ENCODE results near the gene ETHE1. TPM values are rescaled to one million over a fixed set of nuclear protein-coding genes. Genes with fewer than 3 reads are reported as not detected.

The ETHE1 gene
- total and polyA plus RNA-seq, 2 of the 8 experiments (the other 6 are each of a cell fraction or from before 2014, with no cell fraction given): 19.9 to 96.0 TPM

DNA sequence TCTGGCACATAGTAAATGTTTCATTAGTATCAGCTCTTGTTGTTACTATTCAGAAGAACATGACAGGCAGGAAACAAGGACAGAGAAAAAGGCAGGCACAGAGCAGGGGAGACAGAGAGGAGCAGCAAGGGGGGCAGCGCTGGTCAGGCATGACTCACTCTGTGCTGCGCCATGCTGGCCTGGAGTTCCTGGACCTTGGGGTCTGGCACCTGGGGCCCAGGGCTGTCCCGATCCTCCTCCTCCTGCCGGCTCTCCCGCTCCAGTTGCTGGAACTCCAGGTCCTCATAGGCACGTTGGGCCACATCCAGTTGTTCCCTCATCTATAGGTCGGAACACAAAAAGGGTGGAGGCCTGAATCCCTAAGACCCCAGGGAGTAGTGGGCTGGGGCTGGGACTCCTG is 30.0 kb downstream of the ETHE1 start:
- FAIRE-seq: no peak
- Histone ChIP-seq H2BK12ac (ENCODE audit: low read depth, low read length) (no peak overlapping the region), H2BK120ac (replicated peaks; ENCODE audit: low read depth, low read length) (no peak overlapping the region), H3K14ac (ENCODE audit: insufficient read length) (no peak overlapping the region), H3K79me2 (ENCODE audit: control insufficient read depth in 1 of 2, insufficient read depth in 2 of 2, low read length in 2 of 2) (no peaks in the 10 kb centered on the region), H2AK5ac (ENCODE audit: low read depth, low read length) (no peak overlapping the region), H2AFZ (ENCODE audit: low read length) (no peak overlapping the region), H3K4ac (replicated peaks; ENCODE audit: insufficient read length, low read depth, low read length) (no peak overlapping the region), H3K18ac (ENCODE audit: extremely low read depth, low read length) (no peak overlapping the region), H4K91ac (replicated peaks; ENCODE audit: insufficient read length, low read length) (no peak overlapping the region), H2BK20ac (ENCODE audit: low read length) (no peak overlapping the region), H4K20me1 (replicated peaks in 1 of 2; ENCODE audit: control insufficient read depth in 1 of 2, insufficient read depth in 2 of 2, low read length in 2 of 2) (no peaks in the 10 kb centered on the region), H3K9me3 (ENCODE audit: insufficient read depth in 2 of 2, low read depth in 1 of 2, low read length in 1 of 2) (no peaks in the 10 kb centered on the region), H2BK5ac (ENCODE audit: low read depth, low read length) (no peak overlapping the region), H3K4me3 (ENCODE audit: extremely low read depth in 1 of 4, insufficient read depth in 2 of 4, low read depth in 3 of 4, low read length in 4 of 4) (no peak overlapping the region), H2BK15ac (ENCODE audit: low read length) (no peak overlapping the region), H3K27ac (ENCODE audit: low read depth, low read length) (no peak overlapping the region), H3K56ac (replicated peaks; ENCODE audit: insufficient read length, low read depth, low read length) (no peak overlapping the region), H3K9ac (replicated peaks in 1 of 4; ENCODE audit: extremely low read depth in 1 of 4, low read depth in 3 of 4, low read length in 3 of 4) (no peak overlapping the region), H3K27me3 (replicated peaks in 1 of 4; ENCODE audit: control insufficient read depth in 3 of 4, extremely low read depth in 1 of 4, insufficient read depth in 3 of 4, low read length in 3 of 4) (no peaks in the 10 kb centered on the region), H4K8ac (ENCODE audit: extremely low read depth, insufficient read depth, low read length) (no peak overlapping the region), H3K23ac (ENCODE audit: insufficient read length) (no peak overlapping the region), H3K4me1 (replicated peaks in 1 of 4; ENCODE audit: control insufficient read depth in 3 of 4, insufficient read depth in 4 of 4, low read length in 3 of 4) (no peaks in the 10 kb centered on the region; a peak in 1 of 7 replicates), H3K23me2 (ENCODE audit: low read depth, low read length) (peaks cover 5% of the 10 kb centered on the region; the same call in 1 of the 2 replicates), H3K79me1 (ENCODE audit: low read depth, low read length) (no peaks in the 10 kb centered on the region), H4K5ac (ENCODE audit: insufficient read length, low read depth, low read length) (no peak overlapping the region), H3K4me2 (ENCODE audit: insufficient read depth in 1 of 2, low read depth in 2 of 2, low read length in 2 of 2) (no peak overlapping the region), H3K36me3 (ENCODE audit: control insufficient read depth in 2 of 4, insufficient read depth in 4 of 4, low read length in 3 of 4) (peaks cover 0 to 8% (median 2%) of the 10 kb centered on the region in 4 experiments; a peak in 3 of 8 replicates)
- POLR2A ChIA-PET (ENCODE audit: partially characterized antibody): interaction anchor here (1.2 kb wide), 2 partner anchors 23 to 28 kb away, joined by 3 read pairs; no protein-coding TSS in a partner anchor
- CTCF ChIA-PET (ENCODE audit: partially characterized antibody): interaction anchor here (0.7 to 4.3 kb wide), 3 partner anchors 22 to 1059 kb away, joined by 3 to 19 read pairs (median 7); no protein-coding TSS in a partner anchor
- DNase-seq (ENCODE audit: low read depth in 1 of 2, low spot score in 2 of 2): no peak
- 88% methylated on average over 7 of the region's 7 CpGs; no CpG with 5 or more reads in 1 of the 2 experiments for WGBS, 2 experiments (ENCODE audit: extremely low coverage in 1 of 2, insufficient coverage in 1 of 2, insufficient read length in 1 of 2, insufficient replicate concordance in 2 of 2, low coverage in 1 of 2, low lambda C conversion rate in 2 of 2, missing lambda C conversion rate in 1 of 2)
- TF ChIP-seq JUND (IDR thresholded peaks at IDR 0.05; ENCODE audit: low read length) (no peak), SUZ12 (IDR thresholded peaks at IDR 0.05; ENCODE audit: low read length) (no peak), EGR1 (IDR thresholded peaks at IDR 0.05; ENCODE audit: borderline replicate concordance, low read depth, low read length) (no peak), RAD21 (IDR thresholded peaks at IDR 0.05 in 1 of 2, conservative IDR thresholded peaks at IDR 0.05 in 1 of 2; ENCODE audit: low read depth in 2 of 2, low read length in 2 of 2) (no peak), CHD1 (IDR thresholded peaks at IDR 0.05; ENCODE audit: low read depth, low read length) (no peak), SIX5 (IDR thresholded peaks at IDR 0.05; ENCODE audit: low read depth, low read length) (no peak), CBX8 (IDR thresholded peaks at IDR 0.05; ENCODE audit: borderline replicate concordance, low read depth, low read length) (no peak), NRF1 (IDR thresholded peaks at IDR 0.05; ENCODE audit: low read depth, low read length) (no peak), GABPA (IDR thresholded peaks at IDR 0.05; ENCODE audit: borderline replicate concordance, insufficient read depth, low read length) (no peak)
- TF ChIP-seq, protein P1, sequence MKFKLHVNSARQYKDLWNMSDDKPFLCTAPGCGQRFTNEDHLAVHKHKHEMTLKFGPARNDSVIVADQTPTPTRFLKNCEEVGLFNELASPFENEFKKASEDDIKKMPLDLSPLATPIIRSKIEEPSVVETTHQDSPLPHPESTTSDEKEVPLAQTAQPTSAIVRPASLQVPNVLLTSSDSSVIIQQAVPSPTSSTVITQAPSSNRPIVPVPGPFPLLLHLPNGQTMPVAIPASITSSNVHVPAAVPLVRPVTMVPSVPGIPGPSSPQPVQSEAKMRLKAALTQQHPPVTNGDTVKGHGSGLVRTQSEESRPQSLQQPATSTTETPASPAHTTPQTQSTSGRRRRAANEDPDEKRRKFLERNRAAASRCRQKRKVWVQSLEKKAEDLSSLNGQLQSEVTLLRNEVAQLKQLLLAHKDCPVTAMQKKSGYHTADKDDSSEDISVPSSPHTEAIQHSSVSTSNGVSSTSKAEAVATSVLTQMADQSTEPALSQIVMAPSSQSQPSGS (IDR thresholded peaks at IDR 0.05; ENCODE audit: low read length): no peak
- TF ChIP-seq, protein P2, sequence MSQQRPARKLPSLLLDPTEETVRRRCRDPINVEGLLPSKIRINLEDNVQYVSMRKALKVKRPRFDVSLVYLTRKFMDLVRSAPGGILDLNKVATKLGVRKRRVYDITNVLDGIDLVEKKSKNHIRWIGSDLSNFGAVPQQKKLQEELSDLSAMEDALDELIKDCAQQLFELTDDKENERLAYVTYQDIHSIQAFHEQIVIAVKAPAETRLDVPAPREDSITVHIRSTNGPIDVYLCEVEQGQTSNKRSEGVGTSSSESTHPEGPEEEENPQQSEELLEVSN (IDR thresholded peaks at IDR 0.05): no peak

Measured in H1 (cell line).